ENCODE results near the gene P4HB.
A peak's percentile ranks its signal among the peaks of the same experiment; 100 is the strongest.

- TF ChIP-seq EZH2 (IDR thresholded peaks at IDR 0.05) (peak; percentile 89), CTCF (IDR thresholded peaks at IDR 0.05) (no peak)
Observed at GRCh38 chr17:81902023-81902652, 41.8 kb upstream of the P4HB start, which contains the start of gene NPB.

Data from neural progenitor cell (in vitro differentiated cells).